ENCODE data around the gene CLASP2.
"Not testable (repeated sequence)": the region's sequence is repeated elsewhere in the genome, so short reads cannot be mapped to it uniquely, and the experiment has no call there.

Gene CLASP2

GRCh38 chr3:33717866-33718594 is at the start of gene CLASP2:
CLASP2 (minus strand) TSS chr3:33718254; CDS start chr3:33718002, 252 bp downstream.
- peak in 1 of 2 experiments; percentile 41 for DNase-seq

GRCh38 chr3:33758864-33759263 is 40.8 kb upstream of the CLASP2 start:
- no peak for DNase-seq

- no peak for DNase-seq
Observed at GRCh38 chr3:33758281-33758680, 40.2 kb upstream of the CLASP2 start.

- not testable (repeated sequence) for DNase-seq
Observed at GRCh38 chr3:33754391-33754790, 36.3 kb upstream of the CLASP2 start.

GRCh38 chr3:33751336-33751735 is 33.3 kb upstream of the CLASP2 start:
- no peak for DNase-seq

GRCh38 chr3:33750211-33750548 is 32.1 kb upstream of the CLASP2 start:
- no peak for DNase-seq

GRCh38 chr3:33749546-33750210 is 31.6 kb upstream of the CLASP2 start:
- no peak for DNase-seq

GRCh38 chr3:33746416-33747116 is 28.5 kb upstream of the CLASP2 start:
- no peak for DNase-seq

- no peak for DNase-seq
Observed at GRCh38 chr3:33737146-33737545, 19.1 kb upstream of the CLASP2 start.

- no peak for DNase-seq
Observed at GRCh38 chr3:33732394-33732793, 14.3 kb upstream of the CLASP2 start.

GRCh38 chr3:33729993-33730392 is 11.9 kb upstream of the CLASP2 start:
- no peak for DNase-seq

- DNase-seq, result no peak
Observed at GRCh38 chr3:33724256-33724655, 6.2 kb upstream of the CLASP2 start.

GRCh38 chr3:33722626-33723370 is 4.7 kb upstream of the CLASP2 start:
- no peak for DNase-seq

GRCh38 chr3:33722191-33722590 is 4.1 kb upstream of the CLASP2 start:
- no peak for DNase-seq

GRCh38 chr3:33718595-33718907 is 497 bp upstream of the CLASP2 start:
- DNase-seq, result no peak

GRCh38 chr3:33717616-33717865 is 513 bp downstream of the CLASP2 start:
- DNase-seq, result no peak

- DNase-seq, result no peak
Observed at GRCh38 chr3:33716227-33716626, 1.8 kb downstream of the CLASP2 start.

GRCh38 chr3:33711100-33711499 is 7.0 kb downstream of the CLASP2 start:
- DNase-seq, result no peak

- DNase-seq, result no peak
Observed at GRCh38 chr3:33706056-33706455, 12.0 kb downstream of the CLASP2 start.

GRCh38 chr3:33704891-33705290 is 13.2 kb downstream of the CLASP2 start:
- no peak for DNase-seq

GRCh38 chr3:33699275-33699674 is 18.8 kb downstream of the CLASP2 start:
- no peak for DNase-seq

GRCh38 chr3:33694944-33695343 is 23.1 kb downstream of the CLASP2 start:
- DNase-seq, result no peak

- DNase-seq, result no peak
Observed at GRCh38 chr3:33690341-33690740, 27.7 kb downstream of the CLASP2 start.

All from cerebellar nuclear complex (tissue), 1 donor.